ENCODE measurements around the gene TMEM258. TPM values are rescaled to one million over a fixed set of nuclear protein-coding genes. Genes with fewer than 3 reads are reported as not detected.

TMEM258 gene
- total and polyA plus RNA-seq, 9 of the 15 experiments (the other 6 are each of a cell fraction or from before 2014, with no cell fraction given), result 97.2 to 856 (median 231) TPM

- TF ChIP-seq MTA2 (IDR thresholded peaks at IDR 0.05; ENCODE audit: low read depth) (peak; percentile 67; the same call in 1 of the 2 replicates), HDGF (IDR thresholded peaks at IDR 0.05) (peak; percentile 66; the same call in 1 of the 2 replicates), USF1 (CRISPR knock-in tag; IDR thresholded peaks at IDR 0.05) (no peak), TARDBP (IDR thresholded peaks at IDR 0.05) (no peak), ZNF551 (CRISPR knock-in tag; IDR thresholded peaks at IDR 0.05) (no peak), RFX5 (IDR thresholded peaks at IDR 0.05; ENCODE audit: low read depth, low read length) (no peak), SPI1 (IDR thresholded peaks at IDR 0.05; ENCODE audit: borderline replicate concordance, low read depth, low read length) (peak; percentile 86), OTX1 (CRISPR knock-in tag; IDR thresholded peaks at IDR 0.05) (no peak), ZNF512 (tag; IDR thresholded peaks at IDR 0.05) (no peak), FOXO4 (CRISPR knock-in tag; IDR thresholded peaks at IDR 0.05) (peak; percentile 77; the same call in 1 of the 2 replicates), VEZF1 (CRISPR knock-in tag; IDR thresholded peaks at IDR 0.05) (peak; percentile 97), ZNF3 (CRISPR knock-in tag; IDR thresholded peaks at IDR 0.05) (no peak), ATF3 (IDR thresholded peaks at IDR 0.05) (no peak), ATF3 (CRISPR knock-in tag; conservative IDR thresholded peaks at IDR 0.05) (no peak), TCF3 (CRISPR knock-in tag; IDR thresholded peaks at IDR 0.05) (peak; percentile 91), ZNF134 (CRISPR knock-in tag; conservative IDR thresholded peaks at IDR 0.05) (peak; percentile 33; the same call in 1 of the 2 replicates), ELK3 (CRISPR knock-in tag; IDR thresholded peaks at IDR 0.05) (no peak), HCFC1 (IDR thresholded peaks at IDR 0.05; ENCODE audit: low read depth, low read length) (no peak), ZNF263 (CRISPR knock-in tag; IDR thresholded peaks at IDR 0.05; ENCODE audit: borderline replicate concordance) (peak; percentile 98), HES1 (IDR thresholded peaks at IDR 0.05; ENCODE audit: low read depth) (no peak)
These were observed 42.1 kb upstream of the TMEM258 start (continued) for GRCh38 chr11:61834278-61835048.

Measured in K562 (cell line).